SK-N-MC (cell line): Measurements from ENCODE around the gene PIAS2.

Experiments
- EZH2 ChIP-seq: fragments of 200-600 bp; sonication (generic); IDR thresholded peaks from one replicate; pipeline ENCODE4 v1.6.1; 2017; ENCODE audit warnings: antibody characterized with exemption
- POLR2AphosphoS5 ChIP-seq: IDR thresholded peaks from 2 replicates; pipeline ENCODE4 v1.6.1; 2012; ENCODE audit warnings: mild to moderate bottlenecking, low read depth, low read length, borderline replicate concordance

GRCh38 chr18:46939337-46939963, 22.1 kb upstream of the PIAS2 start:
- TF ChIP-seq POLR2AphosphoS5: no peak
- no peak for TF ChIP-seq EZH2
